ENCODE data around the gene SLC39A11.

- TF ChIP-seq, protein P1, sequence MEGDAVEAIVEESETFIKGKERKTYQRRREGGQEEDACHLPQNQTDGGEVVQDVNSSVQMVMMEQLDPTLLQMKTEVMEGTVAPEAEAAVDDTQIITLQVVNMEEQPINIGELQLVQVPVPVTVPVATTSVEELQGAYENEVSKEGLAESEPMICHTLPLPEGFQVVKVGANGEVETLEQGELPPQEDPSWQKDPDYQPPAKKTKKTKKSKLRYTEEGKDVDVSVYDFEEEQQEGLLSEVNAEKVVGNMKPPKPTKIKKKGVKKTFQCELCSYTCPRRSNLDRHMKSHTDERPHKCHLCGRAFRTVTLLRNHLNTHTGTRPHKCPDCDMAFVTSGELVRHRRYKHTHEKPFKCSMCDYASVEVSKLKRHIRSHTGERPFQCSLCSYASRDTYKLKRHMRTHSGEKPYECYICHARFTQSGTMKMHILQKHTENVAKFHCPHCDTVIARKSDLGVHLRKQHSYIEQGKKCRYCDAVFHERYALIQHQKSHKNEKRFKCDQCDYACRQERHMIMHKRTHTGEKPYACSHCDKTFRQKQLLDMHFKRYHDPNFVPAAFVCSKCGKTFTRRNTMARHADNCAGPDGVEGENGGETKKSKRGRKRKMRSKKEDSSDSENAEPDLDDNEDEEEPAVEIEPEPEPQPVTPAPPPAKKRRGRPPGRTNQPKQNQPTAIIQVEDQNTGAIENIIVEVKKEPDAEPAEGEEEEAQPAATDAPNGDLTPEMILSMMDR (IDR thresholded peaks at IDR 0.05; ENCODE audit: low read depth, low read length) = no peak
- TF ChIP-seq EZH2phosphoT487 (IDR thresholded peaks at IDR 0.05; ENCODE audit: low read depth) = no peak
Observed at GRCh38 chr17:72916991-72917390, 175.5 kb downstream of the SLC39A11 start.

Measured in OCI-LY3 (cell line).